Activated naive CD8-positive, alpha-beta T cell (primary cell): ENCODE measurements around the gene SPRED1.

Source experiments
- H3K27ac Mint-ChIP-seq: one replicate; pipeline ENCODE4 v1.8.0; 2021; ENCODE audit warnings: mixed read lengths
- H3K27me3 Mint-ChIP-seq: one replicate; pipeline ENCODE4 v1.8.0; 2021; ENCODE audit warnings: mixed read lengths
- H3K36me3 Mint-ChIP-seq: one replicate; pipeline ENCODE4 v1.8.0; 2021; ENCODE audit warnings: mixed read lengths
- H3K4me1 Mint-ChIP-seq: one replicate; pipeline ENCODE4 v1.8.0; 2021; ENCODE audit warnings: low read depth, mixed read lengths
- H3K4me3 Mint-ChIP-seq: one replicate; pipeline ENCODE4 v1.8.0; 2021; ENCODE audit warnings: mild to moderate bottlenecking, mixed read lengths
- H3K9me3 Mint-ChIP-seq: one replicate; pipeline ENCODE4 v1.8.0; 2021; ENCODE audit warnings: low read depth, mixed read lengths

The SPRED1 gene

GRCh38 chr15:38252481-38253350, at the start of gene SPRED1:
TSS of gene SPRED1 (plus strand) at chr15:38252836. CDS start at chr15:38253186, 350 bp downstream.
- peaks cover 7% of the 10 kb centered on the region for H3K27me3 Mint-ChIP-seq
- H3K36me3 Mint-ChIP-seq, result no peaks in the 10 kb centered on the region
- peak within 1 kb of the TSS; percentile 93 for H3K4me3 Mint-ChIP-seq
- peaks cover 36% of the 10 kb centered on the region for H3K4me1 Mint-ChIP-seq
- H3K9me3 Mint-ChIP-seq, result no peaks in the 10 kb centered on the region
- peak within 1 kb of the TSS; percentile 61 for H3K27ac Mint-ChIP-seq

GRCh38 chr15:38205526-38206272, 46.9 kb upstream of the SPRED1 start:
- H3K27ac Mint-ChIP-seq, result no peak overlapping the region
- peaks cover 4% of the 10 kb centered on the region for H3K9me3 Mint-ChIP-seq
- H3K27me3 Mint-ChIP-seq, result peaks cover 17% of the 10 kb centered on the region
- no peaks in the 10 kb centered on the region for H3K4me1 Mint-ChIP-seq
- peaks cover 2% of the 10 kb centered on the region for H3K36me3 Mint-ChIP-seq
- H3K4me3 Mint-ChIP-seq, result no peak overlapping the region

GRCh38 chr15:38207621-38208020, 45.0 kb upstream of the SPRED1 start:
- peaks cover 11% of the 10 kb centered on the region for H3K27me3 Mint-ChIP-seq
- H3K4me1 Mint-ChIP-seq, result no peaks in the 10 kb centered on the region
- no peak overlapping the region for H3K27ac Mint-ChIP-seq
- H3K9me3 Mint-ChIP-seq, result peaks cover 4% of the 10 kb centered on the region
- no peak overlapping the region for H3K4me3 Mint-ChIP-seq
- peaks cover 2% of the 10 kb centered on the region for H3K36me3 Mint-ChIP-seq

- Mint-ChIP-seq H3K4me3 (no peak overlapping the region), H3K27me3 (peaks cover 10% of the 10 kb centered on the region), H3K4me1 (no peaks in the 10 kb centered on the region), H3K27ac (no peak overlapping the region), H3K36me3 (peaks cover 2% of the 10 kb centered on the region), H3K9me3 (peaks cover 4% of the 10 kb centered on the region)
These were observed 44.4 kb upstream of the SPRED1 start for GRCh38 chr15:38208206-38208605.

- peaks cover 2% of the 10 kb centered on the region for H3K9me3 Mint-ChIP-seq
- peaks cover under 1% of the 10 kb centered on the region for H3K36me3 Mint-ChIP-seq
- no peak overlapping the region for H3K27ac Mint-ChIP-seq
- no peaks in the 10 kb centered on the region for H3K4me1 Mint-ChIP-seq
- H3K4me3 Mint-ChIP-seq, result no peak overlapping the region
- peaks cover 8% of the 10 kb centered on the region for H3K27me3 Mint-ChIP-seq
These were observed 43.9 kb upstream of the SPRED1 start for GRCh38 chr15:38208779-38209178.

DNA sequence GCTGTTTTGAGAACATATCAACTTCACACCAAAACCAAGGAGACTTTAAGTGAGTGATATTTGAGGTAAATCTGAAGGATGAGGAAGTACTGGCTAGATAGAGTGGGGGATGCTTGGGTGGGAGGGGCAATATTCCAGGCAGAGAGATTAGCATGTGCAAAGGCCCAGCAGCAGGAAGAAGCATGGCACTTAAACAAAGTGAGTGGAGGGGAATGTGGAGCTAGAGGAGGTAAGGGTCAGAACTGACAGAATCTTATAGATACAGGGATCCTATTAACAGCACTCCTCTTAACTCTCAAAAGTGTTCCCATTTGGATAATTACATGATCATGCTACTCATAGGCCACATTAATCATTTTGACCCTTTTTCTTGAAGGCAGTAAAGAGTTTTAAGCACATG, 41.4 kb upstream of the SPRED1 start:
- H3K4me1 Mint-ChIP-seq, result no peaks in the 10 kb centered on the region
- H3K27ac Mint-ChIP-seq, result no peak overlapping the region
- H3K27me3 Mint-ChIP-seq, result peaks cover 9% of the 10 kb centered on the region
- no peak overlapping the region for H3K4me3 Mint-ChIP-seq
- no peaks in the 10 kb centered on the region for H3K36me3 Mint-ChIP-seq
- no peaks in the 10 kb centered on the region for H3K9me3 Mint-ChIP-seq

DNA sequence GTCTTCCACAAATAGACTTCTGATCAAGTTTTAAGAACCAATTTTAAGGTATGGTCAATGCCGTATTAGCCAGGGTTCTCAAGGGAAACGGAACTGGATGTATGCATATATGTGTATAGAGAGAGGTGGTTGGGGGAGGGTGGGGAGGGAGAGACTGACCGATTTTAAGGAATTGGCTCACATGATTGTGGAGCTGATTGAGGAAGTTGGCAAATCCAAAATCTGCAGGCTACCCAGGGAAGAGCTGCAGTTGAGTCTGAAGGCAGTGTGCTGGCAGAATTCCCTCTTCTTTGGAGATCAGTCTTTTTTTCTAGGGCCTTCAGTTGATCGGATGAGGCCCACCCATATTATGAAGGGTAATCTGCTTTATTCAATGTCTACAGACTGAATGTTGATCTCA, 40.8 kb upstream of the SPRED1 start:
- Mint-ChIP-seq H3K4me3 (no peak overlapping the region), H3K27ac (no peak overlapping the region), H3K9me3 (no peaks in the 10 kb centered on the region), H3K36me3 (no peaks in the 10 kb centered on the region), H3K4me1 (no peaks in the 10 kb centered on the region), H3K27me3 (peaks cover 9% of the 10 kb centered on the region)

GRCh38 chr15:38212729-38213351, 39.8 kb upstream of the SPRED1 start:
- no peaks in the 10 kb centered on the region for H3K9me3 Mint-ChIP-seq
- peaks cover 9% of the 10 kb centered on the region for H3K27me3 Mint-ChIP-seq
- H3K4me1 Mint-ChIP-seq, result peaks cover 2% of the 10 kb centered on the region
- H3K4me3 Mint-ChIP-seq, result no peak overlapping the region
- no peak overlapping the region for H3K27ac Mint-ChIP-seq
- no peaks in the 10 kb centered on the region for H3K36me3 Mint-ChIP-seq

DNA sequence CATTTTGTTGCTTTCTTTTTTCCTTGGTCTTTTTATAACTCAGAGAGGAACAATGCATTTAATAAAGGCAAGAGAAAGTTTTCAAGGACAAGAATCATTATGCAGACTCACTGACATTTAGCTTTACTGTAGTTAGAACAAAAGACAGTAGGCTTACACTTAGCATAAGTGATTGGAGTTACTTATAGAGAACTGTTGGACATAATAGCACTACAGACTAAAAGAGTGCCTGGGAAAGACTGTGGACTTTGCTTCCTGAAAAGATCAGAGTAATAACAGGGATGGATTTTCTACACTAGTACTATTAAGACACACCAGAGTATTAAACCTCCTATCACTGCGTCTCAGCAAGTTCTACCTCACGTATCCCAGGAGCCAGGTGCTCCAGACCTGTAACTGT, 39.3 kb upstream of the SPRED1 start:
- Mint-ChIP-seq H3K4me1 (peaks cover 2% of the 10 kb centered on the region), H3K36me3 (no peaks in the 10 kb centered on the region)

DNA sequence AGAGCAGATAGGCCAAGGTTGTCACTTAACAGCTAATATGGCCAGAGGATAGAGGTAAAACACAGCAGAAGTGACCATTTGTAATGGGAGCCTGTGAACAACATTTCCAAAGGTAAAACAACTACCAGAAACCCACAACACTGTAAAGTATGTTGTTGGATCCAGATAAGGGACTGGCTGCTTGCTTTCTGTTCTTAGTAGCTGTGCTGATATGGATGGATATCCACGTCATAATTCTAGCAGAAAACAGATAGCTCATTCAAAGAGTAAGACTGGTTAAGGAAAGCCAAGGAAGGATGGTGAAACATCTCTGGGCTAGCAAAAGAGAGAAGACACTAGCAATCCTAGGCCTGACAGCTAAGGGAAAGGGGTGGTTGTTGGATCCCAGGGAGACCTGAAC, 36.9 kb upstream of the SPRED1 start:
- H3K4me3 Mint-ChIP-seq, result no peak overlapping the region
- H3K27me3 Mint-ChIP-seq, result peaks cover 9% of the 10 kb centered on the region
- H3K4me1 Mint-ChIP-seq, result peaks cover 2% of the 10 kb centered on the region
- H3K36me3 Mint-ChIP-seq, result no peaks in the 10 kb centered on the region
- no peaks in the 10 kb centered on the region for H3K9me3 Mint-ChIP-seq
- H3K27ac Mint-ChIP-seq, result no peak overlapping the region

More for the DNA sequence above, 39.3 kb upstream of the SPRED1 start:
- Mint-ChIP-seq H3K27me3 (peaks cover 9% of the 10 kb centered on the region), H3K9me3 (no peaks in the 10 kb centered on the region), H3K4me3 (no peak overlapping the region), H3K27ac (no peak overlapping the region)

- peaks cover 11% of the 10 kb centered on the region for H3K27me3 Mint-ChIP-seq
- no peaks in the 10 kb centered on the region for H3K36me3 Mint-ChIP-seq
- H3K9me3 Mint-ChIP-seq, result no peaks in the 10 kb centered on the region
- H3K4me3 Mint-ChIP-seq, result no peak overlapping the region
- H3K27ac Mint-ChIP-seq, result no peak overlapping the region
- H3K4me1 Mint-ChIP-seq, result peaks cover 2% of the 10 kb centered on the region
These were observed 35.9 kb upstream of the SPRED1 start for GRCh38 chr15:38216763-38217162.

DNA sequence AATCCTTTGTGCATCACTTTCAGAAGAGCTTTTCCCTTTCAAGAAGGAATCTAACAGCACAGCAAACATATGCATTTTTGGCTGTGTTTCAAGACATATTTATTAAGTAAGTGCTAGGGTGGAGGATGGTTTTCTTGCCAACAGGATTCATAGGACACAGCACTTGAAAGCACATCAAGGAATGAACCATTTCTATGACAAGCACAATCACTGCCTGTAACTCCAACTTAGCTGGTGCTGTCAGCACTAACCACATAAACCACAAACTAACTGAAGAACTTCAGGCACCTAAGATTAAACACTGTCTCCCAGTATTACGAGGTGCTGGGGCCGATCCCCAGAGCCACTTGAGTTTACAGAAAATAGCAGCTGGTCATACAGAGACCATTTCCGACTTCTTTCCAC, 35.4 kb upstream of the SPRED1 start:
- Mint-ChIP-seq H3K4me1 (peaks cover 2% of the 10 kb centered on the region), H3K27ac (no peak overlapping the region), H3K36me3 (no peaks in the 10 kb centered on the region), H3K4me3 (no peak overlapping the region), H3K27me3 (peaks cover 12% of the 10 kb centered on the region), H3K9me3 (no peaks in the 10 kb centered on the region)

DNA sequence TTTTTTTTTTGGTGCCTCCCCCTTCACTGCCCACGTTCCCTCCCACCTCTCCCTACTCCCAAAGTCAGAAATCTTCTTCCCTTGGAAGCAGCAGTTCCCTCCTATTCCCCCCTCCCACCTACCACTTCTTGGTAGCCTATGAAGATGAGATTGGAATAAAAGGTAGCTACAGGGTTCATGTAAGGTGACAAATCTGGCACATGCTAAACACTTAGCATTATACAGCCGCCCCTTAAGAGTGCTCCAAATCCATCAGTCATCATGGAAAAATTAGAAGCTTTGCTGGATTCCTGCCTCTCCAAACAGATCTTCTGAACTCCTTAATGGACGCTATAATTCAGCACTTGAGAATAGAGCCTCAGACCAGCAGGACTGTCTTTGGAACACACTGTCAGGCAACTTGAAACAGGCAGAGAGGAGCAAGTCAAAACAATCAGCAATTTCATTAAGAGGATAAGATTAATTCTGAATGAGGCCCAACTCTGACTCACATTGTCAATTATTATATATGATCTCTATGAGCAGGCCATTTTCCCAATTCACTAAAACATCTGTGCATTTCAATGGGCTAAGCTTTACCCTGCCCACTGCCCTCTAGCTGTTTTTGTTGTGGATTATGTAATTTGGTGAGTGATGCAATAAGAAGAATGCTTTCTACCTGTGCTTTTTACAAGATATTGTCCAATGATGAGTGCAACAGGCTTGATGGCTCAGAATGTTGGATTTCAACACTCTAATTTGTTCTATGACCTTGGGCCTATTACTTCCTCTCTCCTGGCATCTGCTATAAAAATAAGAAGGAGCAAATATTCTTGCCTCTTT, 34.6 kb upstream of the SPRED1 start:
- no peak overlapping the region for H3K4me3 Mint-ChIP-seq
- peaks cover 12% of the 10 kb centered on the region for H3K27me3 Mint-ChIP-seq
- no peak overlapping the region for H3K27ac Mint-ChIP-seq

GRCh38 chr15:38220606-38221273, 31.9 kb upstream of the SPRED1 start:
- Mint-ChIP-seq H3K27ac (no peak overlapping the region), H3K4me3 (no peak overlapping the region), H3K9me3 (no peaks in the 10 kb centered on the region), H3K4me1 (peaks cover 2% of the 10 kb centered on the region), H3K27me3 (peaks cover 8% of the 10 kb centered on the region), H3K36me3 (no peaks in the 10 kb centered on the region)

More for the DNA sequence above, 34.6 kb upstream of the SPRED1 start:
- Mint-ChIP-seq H3K4me1 (peaks cover 2% of the 10 kb centered on the region), H3K9me3 (no peaks in the 10 kb centered on the region), H3K36me3 (no peaks in the 10 kb centered on the region)
